A549 (cell line): ENCODE measurements around the gene ZNF618. TPM values are rescaled to one million over a fixed set of nuclear protein-coding genes. Genes with fewer than 3 reads are reported as not detected.

Experiments used
- ATAC-seq, 2 experiments: fragments of 200-7000 bp in 1 of 2; fragments of >200 bp in 1 of 2; cut with Nextera tagmentation in 1 of 2; cut with Tn5 transposase in 1 of 2; 3 replicates each; pipeline versions ENCODE4 v1.8.0 to v1.9.1; 2018 to 2020; ENCODE audit warnings: mild to moderate bottlenecking in 1 of 2, moderate library complexity in 1 of 2
- CTCF ChIA-PET: fragments of 300-600 bp; sonication (Branson Sonifier 250); formaldehyde crosslinking; extraction: SDS; loops from one replicate; lab custom pipeline; 2021; ENCODE audit warnings: antibody characterized with exemption, inconsistent platforms; lab: Yijun Ruan, JAX
- POLR2A ChIA-PET: fragments of 350-600 bp; formaldehyde crosslinking; extraction: SDS; loops from one replicate; lab custom pipeline; 2021; ENCODE audit warnings: antibody characterized with exemption, inconsistent platforms; lab: Yijun Ruan, JAX
- DNase-seq, 2 experiments: peaks; one replicate each; pipeline versions ENCODE4 v3.0.0 to v3.0.0-alpha.2; 2011 to 2016; ENCODE audit warnings: low read depth in 1 of 2, low spot score in 1 of 2
- FAIRE-seq: peaks from 2 replicates; lab custom pipeline; 2011; peaks lifted over from hg19 to GRCh38; lab: Jason Lieb, UNC
- H3K27ac ChIP-seq, 2 experiments: fragments of >200 bp; sonication (Bioruptor Twin); formaldehyde crosslinking; 3 replicates each; pipeline ENCODE4 v1.5.1; 2016 to 2017
- H3K4me1 ChIP-seq: fragments of >200 bp; sonication (Bioruptor Twin); formaldehyde crosslinking; 3 replicates; pipeline ENCODE4 v1.6.1; 2016
- H3K4me2 ChIP-seq: fragments of >200 bp; sonication (Bioruptor Twin); formaldehyde crosslinking; 3 replicates; pipeline ENCODE4 v1.6.1; 2016
- H3K4me3 ChIP-seq: fragments of >200 bp; sonication (Bioruptor Twin); formaldehyde crosslinking; 3 replicates; pipeline ENCODE4 v1.5.1; 2016
- H3K9me3 ChIP-seq: fragments of >200 bp; sonication (Bioruptor Twin); formaldehyde crosslinking; 3 replicates; pipeline ENCODE4 v1.6.1; 2016
- ATOH8 ChIP-seq: fragments of 250-450 bp; sonication (Bioruptor Pico); IDR thresholded peaks from 2 replicates; pipeline ENCODE4 v1.5.0; 2020; ENCODE audit warnings: low read depth, mild to moderate bottlenecking, moderate library complexity
- BHLHE40 ChIP-seq: IDR thresholded peaks from 2 replicates; pipeline ENCODE4 v1.6.1; 2012; ENCODE audit warnings: low read depth, low read length, inconsistent platforms
- CBX2 ChIP-seq: fragments of 200-600 bp; sonication (generic); IDR thresholded peaks from 2 replicates; pipeline ENCODE4 v1.6.1; 2016; ENCODE audit warnings: low read depth, mild to moderate bottlenecking, borderline replicate concordance
- CBX8 ChIP-seq: fragments of 200-600 bp; sonication (generic); IDR thresholded peaks from 2 replicates; pipeline ENCODE4 v1.6.1; 2016
- CHD2 ChIP-seq: fragments of 150-350 bp; IDR thresholded peaks from 2 replicates; pipeline ENCODE4 v1.6.1; 2014; ENCODE audit warnings: low read length; ENCODE audit not compliant: partially characterized antibody
- EHF ChIP-seq: fragments of 250-450 bp; sonication (Bioruptor Pico); IDR thresholded peaks from 2 replicates; pipeline ENCODE4 v1.5.0; 2020; ENCODE audit warnings: mild to moderate bottlenecking
- EHMT2 ChIP-seq: fragments of 200-600 bp; sonication (generic); IDR thresholded peaks from 2 replicates; pipeline ENCODE4 v1.6.1; 2016; ENCODE audit warnings: antibody characterized with exemption, low read depth, mild to moderate bottlenecking, moderate library complexity
- ESRRA ChIP-seq: fragments of 150-350 bp; IDR thresholded peaks from 2 replicates; pipeline ENCODE4 v1.6.1; 2014; ENCODE audit warnings: mild to moderate bottlenecking, low read length, borderline replicate concordance
- HDAC2 ChIP-seq: fragments of 200-600 bp; sonication (generic); IDR thresholded peaks from 2 replicates; pipeline ENCODE4 v1.6.1; 2016
- HEYL ChIP-seq: fragments of 250-450 bp; sonication (Bioruptor Pico); IDR thresholded peaks from 2 replicates; pipeline ENCODE4 v1.8.0; 2021; ENCODE audit warnings: mild to moderate bottlenecking, moderate library complexity
- HOXA7 ChIP-seq: fragments of 250-450 bp; sonication (Bioruptor Pico); IDR thresholded peaks from 2 replicates; pipeline ENCODE4 v1.5.0; 2020; ENCODE audit warnings: mild to moderate bottlenecking, moderate library complexity
- KDM5A ChIP-seq: fragments of 200-600 bp; sonication (generic); IDR thresholded peaks from 2 replicates; pipeline ENCODE4 v1.6.1; 2016; ENCODE audit warnings: antibody characterized with exemption, mild to moderate bottlenecking
- NFE2L2 ChIP-seq: fragments of 150-350 bp; conservative IDR thresholded peaks from 2 replicates; pipeline ENCODE4 v1.6.1; 2014; ENCODE audit warnings: low read length
- NR3C1 ChIP-seq: fragments of >200 bp; sonication (Bioruptor Twin); formaldehyde crosslinking; IDR thresholded peaks from 3 replicates; pipeline ENCODE4 v1.6.1; 2017
- PBX3 ChIP-seq: IDR thresholded peaks from 2 replicates; pipeline ENCODE4 v1.6.1; 2012
- POLR2A ChIP-seq: IDR thresholded peaks from 2 replicates; pipeline ENCODE4 v1.6.1; 2012; ENCODE audit warnings: mild to moderate bottlenecking, low read length
- RAD21 ChIP-seq, 2 experiments: fragments of >200 bp in 1 of 2; sonication (Bioruptor Twin) in 1 of 2; formaldehyde crosslinking in 1 of 2; IDR thresholded peaks in 1 of 2; conservative IDR thresholded peaks in 1 of 2; 2 replicates in 1 of 2; 3 replicates in 1 of 2; pipeline ENCODE4 v1.6.1; 2012 to 2018; ENCODE audit warnings: inconsistent platforms in 1 of 2
- RCOR1 ChIP-seq: fragments of 150-350 bp; IDR thresholded peaks from 2 replicates; pipeline ENCODE4 v1.6.1; 2014; ENCODE audit warnings: antibody characterized with exemption, low read length, low read depth
- SREBF2 ChIP-seq: fragments of 450-650 bp; IDR thresholded peaks from 2 replicates; pipeline ENCODE4 v1.6.1; 2014; ENCODE audit warnings: mild to moderate bottlenecking, moderate library complexity
- ZC3H11A ChIP-seq: fragments of 450-650 bp; IDR thresholded peaks from 2 replicates; pipeline ENCODE4 v1.6.1; 2014; ENCODE audit warnings: antibody characterized with exemption, mild to moderate bottlenecking
- ZFP36 ChIP-seq: fragments of 450-650 bp; IDR thresholded peaks from 2 replicates; pipeline ENCODE4 v1.6.1; 2014; ENCODE audit warnings: borderline replicate concordance; ENCODE audit not compliant: partially characterized antibody
- ZNF302 ChIP-seq: fragments of 250-450 bp; sonication (Bioruptor Pico); IDR thresholded peaks from 2 replicates; pipeline ENCODE4 v1.9.0; 2021; ENCODE audit warnings: inconsistent platforms, mild to moderate bottlenecking, moderate library complexity
- ZSCAN20 ChIP-seq: fragments of 250-450 bp; sonication (Bioruptor Pico); IDR thresholded peaks from 2 replicates; pipeline ENCODE4 v1.8.0; 2022; ENCODE audit warnings: mild to moderate bottlenecking, moderate library complexity
- WGBS: methylation state at CpG from one replicate; pipeline ENCODE4 v1.1.6; 2017; ENCODE audit errors: missing lambda C conversion rate; 5-methylcytosine and 5-hydroxymethylcytosine counted together
- polyA plus RNA-seq, 4 experiments: library from polyadenylated mRNA; depleted of rRNA in 3 of 4; stranded (reverse); fragments of >200 nt; fragmentation: RNase III in 1 of 4; extraction: RNeasy Plus Mini Kit Qiagen cat#74134 plus additional on column Dnase treatment in 1 of 4; gene quantifications; 2 replicates in 3 of 4; 3 replicates in 1 of 4; pipeline ENCODE4 v1.2.3, GENCODE V29; 2011 to 2017
- TF ChIP-seq, protein P1 (sequence below): IDR thresholded peaks from 2 replicates; pipeline ENCODE4 v1.6.1; 2012; ENCODE audit warnings: low read depth, borderline replicate concordance
- TF ChIP-seq, protein P2 (sequence below): fragments of >200 bp; sonication (Bioruptor Twin); formaldehyde crosslinking; IDR thresholded peaks from 2 replicates; pipeline ENCODE4 v1.6.1; 2016
- TF ChIP-seq, protein P3 (sequence below): fragments of >200 bp; sonication (Bioruptor Twin); formaldehyde crosslinking; IDR thresholded peaks from 3 replicates; pipeline ENCODE4 v1.5.1; 2016
- TF ChIP-seq, protein P4 (sequence below): fragments of 250-450 bp; sonication (Bioruptor Pico); IDR thresholded peaks from 2 replicates; pipeline ENCODE4 v1.5.0; 2021; ENCODE audit warnings: mild to moderate bottlenecking, moderate library complexity, borderline replicate concordance

The ZNF618 gene
- polyA plus RNA-seq, 2 of the 4 experiments (the other 2 are of a cell fraction) = 9.0 to 10.0 TPM

DNA sequence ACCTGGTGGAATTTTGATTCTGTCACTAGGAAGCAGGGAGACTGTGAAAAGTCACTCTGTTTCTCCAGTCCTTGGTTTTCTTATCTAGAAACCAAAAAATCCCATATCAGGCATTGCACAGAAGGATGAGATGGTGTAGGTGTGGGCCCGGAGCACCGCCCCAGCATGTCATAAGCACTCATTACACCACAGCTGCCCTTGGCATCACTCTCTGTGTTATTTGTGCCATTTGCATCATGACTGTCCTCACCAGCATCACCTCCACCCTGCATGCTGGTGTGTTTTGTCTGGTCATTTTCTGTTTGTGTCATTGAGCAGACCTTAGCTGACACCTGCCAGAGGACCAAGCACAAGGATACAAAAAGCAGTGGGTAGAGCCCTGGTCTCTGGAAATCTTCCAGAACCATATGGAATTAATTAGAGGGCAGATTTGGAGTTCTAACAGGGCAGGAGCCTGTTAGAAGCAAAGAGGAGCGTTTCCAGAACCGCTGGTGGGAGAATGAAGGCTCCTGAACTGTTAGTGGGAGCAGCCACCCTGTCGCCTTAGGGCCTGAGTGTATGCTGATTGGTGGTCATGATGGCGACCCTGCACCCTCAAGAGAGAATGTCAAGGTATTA, 102.7 kb downstream of the ZNF618 start:
- no peak for FAIRE-seq
- Histone ChIP-seq H3K4me2 (no peak overlapping the region), H3K4me1 (peaks cover 10% of the 10 kb centered on the region), H3K27ac (no peak overlapping the region), H3K4me3 (no peak overlapping the region), H3K9me3 (no peaks in the 10 kb centered on the region)
- no peak for DNase-seq
- POLR2A ChIA-PET = no interaction called here
- TF ChIP-seq ZSCAN20 = no peak
- TF ChIP-seq KDM5A = no peak
- TF ChIP-seq NR3C1 = no peak
- no peak for TF ChIP-seq SREBF2
- TF ChIP-seq, protein P1, sequence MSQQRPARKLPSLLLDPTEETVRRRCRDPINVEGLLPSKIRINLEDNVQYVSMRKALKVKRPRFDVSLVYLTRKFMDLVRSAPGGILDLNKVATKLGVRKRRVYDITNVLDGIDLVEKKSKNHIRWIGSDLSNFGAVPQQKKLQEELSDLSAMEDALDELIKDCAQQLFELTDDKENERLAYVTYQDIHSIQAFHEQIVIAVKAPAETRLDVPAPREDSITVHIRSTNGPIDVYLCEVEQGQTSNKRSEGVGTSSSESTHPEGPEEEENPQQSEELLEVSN = no peak
- TF ChIP-seq, protein P2, sequence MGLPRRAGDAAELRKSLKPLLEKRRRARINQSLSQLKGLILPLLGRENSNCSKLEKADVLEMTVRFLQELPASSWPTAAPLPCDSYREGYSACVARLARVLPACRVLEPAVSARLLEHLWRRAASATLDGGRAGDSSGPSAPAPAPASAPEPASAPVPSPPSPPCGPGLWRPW = no peak
- no peak for TF ChIP-seq POLR2A
- no peak for TF ChIP-seq HOXA7
- TF ChIP-seq, protein P3, sequence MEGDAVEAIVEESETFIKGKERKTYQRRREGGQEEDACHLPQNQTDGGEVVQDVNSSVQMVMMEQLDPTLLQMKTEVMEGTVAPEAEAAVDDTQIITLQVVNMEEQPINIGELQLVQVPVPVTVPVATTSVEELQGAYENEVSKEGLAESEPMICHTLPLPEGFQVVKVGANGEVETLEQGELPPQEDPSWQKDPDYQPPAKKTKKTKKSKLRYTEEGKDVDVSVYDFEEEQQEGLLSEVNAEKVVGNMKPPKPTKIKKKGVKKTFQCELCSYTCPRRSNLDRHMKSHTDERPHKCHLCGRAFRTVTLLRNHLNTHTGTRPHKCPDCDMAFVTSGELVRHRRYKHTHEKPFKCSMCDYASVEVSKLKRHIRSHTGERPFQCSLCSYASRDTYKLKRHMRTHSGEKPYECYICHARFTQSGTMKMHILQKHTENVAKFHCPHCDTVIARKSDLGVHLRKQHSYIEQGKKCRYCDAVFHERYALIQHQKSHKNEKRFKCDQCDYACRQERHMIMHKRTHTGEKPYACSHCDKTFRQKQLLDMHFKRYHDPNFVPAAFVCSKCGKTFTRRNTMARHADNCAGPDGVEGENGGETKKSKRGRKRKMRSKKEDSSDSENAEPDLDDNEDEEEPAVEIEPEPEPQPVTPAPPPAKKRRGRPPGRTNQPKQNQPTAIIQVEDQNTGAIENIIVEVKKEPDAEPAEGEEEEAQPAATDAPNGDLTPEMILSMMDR = no peak
- TF ChIP-seq NFE2L2 = no peak
- TF ChIP-seq ATOH8 = no peak
- TF ChIP-seq ZNF302 (CRISPR knock-in tag) = no peak
- TF ChIP-seq EHMT2 = no peak
- TF ChIP-seq CHD2 = no peak
- TF ChIP-seq PBX3 = no peak
- no peak for TF ChIP-seq RCOR1
- ATAC-seq = no peak
- CTCF ChIA-PET = interaction anchor here (1.0 to 4.7 kb wide), 3 partner anchors 13 to 172 kb away, joined by 3 to 15 read pairs (median 3); no protein-coding TSS in a partner anchor
- 91% methylated on average over 6 of the region's 6 CpGs for WGBS

DNA sequence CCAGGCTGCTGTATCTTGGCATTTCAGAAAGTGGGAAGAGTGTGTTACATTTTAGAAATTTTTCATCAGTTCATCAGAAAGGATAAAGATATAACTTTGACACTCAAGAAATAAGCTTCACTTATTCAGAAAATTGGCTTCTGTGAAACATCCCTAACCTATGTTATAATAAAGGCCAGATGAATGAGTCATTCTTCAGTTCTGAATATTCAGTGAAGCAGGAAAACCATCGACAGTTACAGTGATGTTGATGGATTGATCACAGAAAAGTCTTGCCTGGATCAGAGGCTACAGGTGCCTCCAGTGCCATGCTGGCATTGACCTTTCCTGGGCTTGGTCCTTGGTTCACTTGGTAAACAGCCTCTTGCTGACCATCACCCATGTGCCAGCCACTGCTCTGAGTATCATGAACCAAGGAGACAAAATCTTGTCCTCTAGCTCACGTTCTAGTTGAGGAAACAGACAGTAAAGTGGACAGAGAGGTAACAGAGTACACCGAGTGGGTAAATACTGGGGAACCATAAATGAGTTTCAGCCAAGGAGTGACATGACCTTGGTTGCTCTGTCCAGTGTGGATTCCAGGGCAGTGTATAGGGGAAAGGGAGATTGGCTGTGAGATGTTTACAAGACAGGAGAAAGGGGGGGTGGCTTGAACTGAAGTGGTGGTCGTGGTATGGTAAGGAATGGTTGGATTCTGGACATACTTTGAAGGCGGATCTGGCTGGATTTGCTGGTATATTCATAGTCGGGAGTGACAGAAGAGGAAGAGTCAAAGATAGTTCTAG, 103.4 kb downstream of the ZNF618 start:
- POLR2A ChIA-PET = no interaction called here
- TF ChIP-seq ZC3H11A (no peak), ATOH8 (no peak), BHLHE40 (no peak), KDM5A (no peak), ESRRA (no peak), EHMT2 (no peak), ZSCAN20 (no peak), EHF (CRISPR knock-in tag) (no peak), HDAC2 (no peak), NFE2L2 (no peak), CBX8 (no peak), RAD21 (conservative IDR thresholded peaks at IDR 0.05 in 1 of 2, IDR thresholded peaks at IDR 0.05 in 1 of 2) (no peak), CBX2 (no peak), HEYL (no peak), SREBF2 (no peak), ZFP36 (no peak)
- TF ChIP-seq, protein P4, sequence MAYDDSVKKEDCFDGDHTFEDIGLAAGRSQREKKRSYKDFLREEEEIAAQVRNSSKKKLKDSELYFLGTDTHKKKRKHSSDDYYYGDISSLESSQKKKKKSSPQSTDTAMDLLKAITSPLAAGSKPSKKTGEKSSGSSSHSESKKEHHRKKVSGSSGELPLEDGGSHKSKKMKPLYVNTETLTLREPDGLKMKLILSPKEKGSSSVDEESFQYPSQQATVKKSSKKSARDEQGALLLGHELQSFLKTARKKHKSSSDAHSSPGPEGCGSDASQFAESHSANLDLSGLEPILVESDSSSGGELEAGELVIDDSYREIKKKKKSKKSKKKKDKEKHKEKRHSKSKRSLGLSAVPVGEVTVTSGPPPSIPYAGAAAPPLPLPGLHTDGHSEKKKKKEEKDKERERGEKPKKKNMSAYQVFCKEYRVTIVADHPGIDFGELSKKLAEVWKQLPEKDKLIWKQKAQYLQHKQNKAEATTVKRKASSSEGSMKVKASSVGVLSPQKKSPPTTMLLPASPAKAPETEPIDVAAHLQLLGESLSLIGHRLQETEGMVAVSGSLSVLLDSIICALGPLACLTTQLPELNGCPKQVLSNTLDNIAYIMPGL (CRISPR knock-in tag) = no peak
- CTCF ChIA-PET = interaction anchor here (1.0 to 4.7 kb wide), 4 partner anchors 13 to 172 kb away, joined by 3 to 15 read pairs (median 3); no protein-coding TSS in a partner anchor

More for the DNA sequence above, 103.4 kb downstream of the ZNF618 start:
- Histone ChIP-seq H3K4me2 (no peak overlapping the region), H3K27ac (no peak overlapping the region), H3K4me1 (peaks cover 3% of the 10 kb centered on the region; the same call in 2 of the 3 replicates), H3K9me3 (no peaks in the 10 kb centered on the region), H3K4me3 (no peak overlapping the region)
- DNase-seq = no peak
- ATAC-seq = no peak
- no peak for FAIRE-seq
- 67% methylated on average over 6 of the region's 6 CpGs for WGBS
